GM18907 (cell line): ENCODE measurements around the gene CENPX.

Experiments used
- ATAC-seq: cut with Tn5 transposase; IDR thresholded peaks from one replicate; pipeline ENCODE4 v1.9.1; 2021; ENCODE audit warnings: mild to moderate bottlenecking, moderate library complexity; ENCODE audit not compliant: unreplicated experiment

CENPX gene

GRCh38 chr17:82000803-82001570 is 21.7 kb downstream of the CENPX start:
- ATAC-seq: no peak

GRCh38 chr17:81999976-82000802 is 22.5 kb downstream of the CENPX start:
- ATAC-seq: no peak

DNA sequence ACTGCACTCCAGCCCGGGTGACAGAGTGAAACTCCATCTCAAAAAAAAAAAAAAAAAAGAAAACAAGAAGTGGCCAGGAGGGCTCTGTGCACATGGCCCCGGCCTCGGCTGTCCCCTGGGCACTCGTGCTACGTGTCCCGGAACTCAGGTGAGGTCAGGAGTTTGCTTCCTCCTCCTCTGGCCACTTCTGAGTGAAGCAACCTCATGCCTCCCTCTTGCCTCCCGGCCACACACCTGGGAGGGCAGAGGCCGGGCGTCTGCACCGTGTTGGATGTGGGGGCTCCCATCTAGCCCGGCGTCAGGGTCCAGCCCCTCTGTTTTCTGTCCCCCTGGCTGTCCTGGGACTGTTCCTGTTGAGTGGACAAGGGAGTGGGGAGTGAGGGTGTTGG is 23.1 kb downstream of the CENPX start:
- no peak for ATAC-seq

DNA sequence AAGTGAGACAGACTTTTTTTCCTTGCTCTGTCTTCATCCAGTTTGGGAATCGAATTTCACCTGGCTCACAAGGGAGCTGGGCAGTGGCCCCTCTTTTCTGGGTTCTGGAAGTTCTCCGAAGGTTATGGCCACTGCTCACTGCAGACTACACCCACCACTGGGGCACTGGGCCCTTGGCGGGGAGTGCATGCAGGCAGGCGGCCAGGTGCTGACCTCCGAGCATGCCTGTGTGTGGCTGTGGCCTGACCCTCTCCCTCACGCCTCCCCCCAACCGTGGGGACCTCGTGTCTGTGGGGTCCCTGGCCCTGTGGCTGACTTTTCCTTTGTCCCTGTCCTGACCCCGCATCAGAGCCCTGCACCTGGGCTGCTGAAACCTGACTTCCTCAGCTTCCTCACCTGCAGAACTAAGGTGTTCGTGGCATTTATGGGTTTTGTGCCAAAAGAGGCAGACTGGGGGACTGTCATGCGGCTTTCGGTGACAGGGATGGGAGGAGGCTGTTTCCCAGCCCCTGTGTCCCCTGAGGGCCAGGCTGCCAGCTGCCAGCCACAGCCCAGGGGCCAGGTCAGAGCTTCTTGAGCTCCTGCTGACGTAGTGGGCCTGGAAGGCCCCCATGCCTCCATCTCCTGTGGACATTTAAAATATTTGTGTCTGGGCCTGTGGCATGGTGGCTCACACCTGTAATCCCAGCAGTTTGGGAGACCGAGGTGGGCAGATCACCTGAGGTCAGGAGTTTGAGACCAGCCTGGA is 23.8 kb downstream of the CENPX start:
- no peak for ATAC-seq

- no peak for ATAC-seq
Observed at GRCh38 chr17:81998212-81998611, 24.5 kb downstream of the CENPX start.

DNA sequence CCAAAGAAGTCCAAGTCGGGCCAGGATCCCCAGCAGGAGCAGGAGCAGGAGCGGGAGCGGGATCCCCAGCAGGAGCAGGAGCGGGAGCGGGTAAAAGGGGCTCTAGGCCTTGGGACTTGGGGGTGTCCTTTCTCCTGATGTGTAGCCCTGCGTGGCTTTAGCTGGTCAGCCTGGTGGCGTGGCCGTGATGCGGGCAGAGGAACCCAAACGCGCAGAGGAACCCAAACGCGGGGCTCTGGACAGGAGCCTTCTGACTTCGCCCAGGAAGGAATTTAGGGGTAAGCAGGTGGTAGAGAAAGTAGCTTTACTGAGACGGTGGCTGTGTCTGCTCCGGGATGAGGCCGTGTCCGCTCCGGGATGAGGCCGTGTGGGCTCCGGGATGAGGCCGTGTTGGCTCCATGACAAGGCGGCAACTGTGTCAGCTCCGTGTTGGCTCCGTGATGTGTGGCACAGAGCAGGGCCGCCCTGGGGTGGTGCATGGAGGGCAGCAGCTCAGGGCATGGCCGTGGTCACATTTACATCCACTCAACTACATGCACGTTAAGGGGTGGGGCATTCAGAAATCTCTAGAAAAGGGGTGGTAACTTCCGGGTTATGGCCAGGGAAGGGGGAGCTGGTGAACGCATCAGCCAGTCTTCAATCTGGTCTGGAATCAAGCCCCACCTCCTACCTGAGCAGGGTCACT is 25.8 kb downstream of the CENPX start:
- ATAC-seq: no peak

GRCh38 chr17:81996232-81996756 is 26.4 kb downstream of the CENPX start:
- ATAC-seq: no peak

DNA sequence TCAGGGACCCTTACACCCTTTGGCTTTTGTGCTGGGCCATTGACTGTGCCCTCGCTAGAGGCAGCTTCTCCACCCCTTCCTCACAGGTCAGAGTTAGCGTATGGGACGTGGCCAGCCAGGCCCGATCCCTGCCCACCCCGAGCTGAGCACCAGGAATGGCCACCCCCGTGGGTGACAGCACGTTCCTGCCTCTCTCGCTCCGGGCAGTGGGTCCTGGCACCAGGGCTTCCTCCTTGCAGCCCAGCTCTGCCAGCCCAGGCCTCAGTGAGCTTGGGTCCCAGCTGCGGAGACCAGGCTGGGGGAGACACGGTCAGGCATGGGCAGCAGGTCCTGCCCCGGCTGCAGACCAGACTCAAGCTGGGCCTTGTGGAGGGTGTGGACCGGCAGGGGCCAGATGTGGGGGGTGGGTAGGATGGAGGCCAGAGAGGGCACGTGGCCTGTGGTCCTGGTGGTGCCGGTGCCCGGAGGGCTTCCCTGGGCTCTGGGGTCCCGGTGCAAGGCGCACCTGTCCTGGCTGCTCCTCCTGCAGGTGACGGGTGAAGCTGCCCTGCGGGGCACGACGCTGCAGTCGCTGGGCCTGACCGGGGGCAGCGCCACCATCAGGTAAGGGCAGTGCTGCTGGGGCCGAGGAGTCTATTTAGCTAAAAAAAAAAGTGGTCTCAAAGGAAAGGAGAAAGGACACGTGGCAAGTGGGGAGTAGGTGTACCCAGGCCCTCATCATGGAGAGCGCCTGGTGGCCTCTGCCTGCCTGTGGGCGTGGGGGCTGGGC is 27.0 kb downstream of the CENPX start:
- no peak for ATAC-seq

DNA sequence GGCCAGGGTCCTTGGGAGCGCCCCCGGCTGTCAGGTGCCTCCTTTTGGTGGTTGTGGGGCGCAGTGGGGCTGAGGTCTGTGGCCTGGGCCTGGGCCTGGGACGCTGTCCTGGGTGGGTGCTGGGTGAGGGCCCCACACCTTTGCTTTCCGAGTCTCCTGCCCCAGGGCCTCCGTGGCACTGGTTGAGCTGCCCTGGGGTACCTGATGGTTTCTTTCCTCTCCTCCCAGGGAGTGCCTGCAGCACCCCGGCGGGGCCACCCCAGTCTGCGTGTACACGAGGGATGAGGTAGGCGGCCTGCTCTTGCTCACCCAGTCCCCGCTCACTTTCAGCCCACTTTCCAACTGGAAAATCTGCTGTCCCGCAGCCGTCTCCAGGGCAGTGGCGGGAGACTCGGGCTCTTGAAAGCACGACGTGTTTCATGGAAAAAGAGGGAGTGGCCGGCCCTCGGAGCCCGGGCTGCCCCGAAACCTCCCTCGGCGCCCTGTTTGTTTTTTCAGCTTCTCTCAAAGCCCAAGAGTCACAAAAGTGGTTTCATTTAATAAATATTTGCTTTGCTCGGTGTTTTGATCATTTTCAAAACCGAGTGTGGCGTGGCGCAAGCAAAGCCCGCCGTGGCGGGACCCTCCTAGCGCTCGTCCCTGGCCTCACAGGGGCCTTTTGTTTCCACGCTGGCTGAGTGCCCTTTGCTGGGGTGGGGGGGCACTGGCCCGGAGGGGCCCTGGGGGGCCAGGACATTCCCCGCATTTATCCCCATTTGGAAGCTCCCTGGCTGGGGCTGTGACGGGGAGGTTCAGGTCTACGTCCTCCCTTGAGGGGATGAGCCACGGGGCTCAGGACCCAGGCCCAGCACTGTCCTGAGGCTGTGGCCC is 27.9 kb downstream of the CENPX start:
- no peak for ATAC-seq

DNA sequence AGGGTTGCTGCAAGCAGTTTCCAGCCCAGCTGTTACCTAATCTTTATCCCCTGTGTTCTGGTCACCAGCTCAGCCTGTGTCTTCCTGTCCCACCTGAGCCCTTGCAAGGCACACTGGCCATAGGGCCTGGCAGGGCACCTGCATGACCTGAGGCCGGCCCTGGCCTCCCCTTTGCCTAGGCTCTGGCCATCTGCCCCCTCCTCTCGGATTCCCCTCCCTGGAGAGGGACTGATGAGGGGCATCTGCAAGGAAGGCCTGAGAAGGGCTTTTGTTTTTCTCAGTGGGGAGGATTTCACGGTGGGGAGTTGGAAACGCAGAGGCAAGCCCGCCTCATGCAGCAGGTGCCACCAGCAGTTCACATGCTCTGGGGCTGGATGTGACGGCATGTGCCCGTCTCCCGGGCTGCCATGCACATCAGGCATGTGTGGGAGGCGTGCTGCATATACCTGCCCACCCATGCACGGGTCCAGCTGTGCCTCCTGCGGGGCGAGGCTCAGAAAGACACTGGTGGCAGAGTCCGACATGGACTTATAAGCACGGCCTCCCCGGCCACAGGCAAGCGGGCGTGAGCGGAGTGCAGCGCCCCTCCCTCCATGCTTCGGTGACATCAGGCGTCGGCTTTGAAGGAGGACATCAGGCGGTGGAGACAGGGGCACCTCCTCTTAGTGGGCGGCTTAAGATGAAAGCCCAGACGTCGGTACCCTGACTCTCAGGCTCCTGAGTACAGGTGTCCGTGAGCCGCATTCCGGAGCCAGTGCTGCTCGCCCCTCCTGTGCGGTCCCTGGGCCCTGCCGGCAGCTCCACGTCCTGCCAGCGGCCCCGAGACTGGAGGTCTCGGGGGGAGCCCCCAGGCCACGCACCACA is 28.7 kb downstream of the CENPX start:
- no peak for ATAC-seq

DNA sequence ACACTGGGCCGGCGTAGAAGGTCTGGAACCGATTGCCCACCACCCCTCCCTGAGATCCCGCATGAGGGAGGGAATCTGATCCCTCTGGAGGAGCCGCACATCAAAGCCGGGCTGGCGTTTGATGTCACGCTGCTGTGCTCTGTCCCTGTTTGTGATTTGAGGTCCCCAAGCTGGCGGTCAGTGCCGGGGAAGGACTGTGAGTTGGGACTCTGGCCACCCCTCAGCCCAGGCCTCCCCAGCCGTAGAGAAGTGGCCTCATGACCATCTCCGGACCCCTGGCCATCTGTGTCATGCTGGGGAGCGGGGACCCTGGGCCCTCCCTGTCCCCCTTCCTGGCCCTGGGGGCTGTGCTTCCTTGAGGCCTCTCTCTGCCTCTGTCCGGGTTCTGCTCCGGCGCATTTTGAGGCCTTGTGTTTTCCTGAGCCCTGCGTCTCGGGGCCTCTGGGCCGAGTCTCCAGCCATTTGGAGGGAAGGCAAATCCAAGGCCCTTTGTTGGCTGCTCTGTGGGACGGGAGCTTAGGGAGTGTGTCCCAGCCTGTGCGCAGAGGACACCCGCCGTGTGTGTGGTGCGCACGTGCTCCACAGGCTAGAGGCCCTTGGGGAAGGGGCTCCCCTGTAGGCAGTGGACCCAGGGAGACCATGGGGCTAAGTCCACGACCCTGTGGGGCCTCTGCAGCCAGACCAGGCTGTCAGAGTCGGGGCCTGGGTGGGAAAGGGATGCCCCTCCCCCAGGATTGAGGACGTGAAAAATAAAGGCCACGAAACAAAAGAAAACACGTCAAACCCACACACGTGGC is 30.2 kb downstream of the CENPX start:
- no peak for ATAC-seq

GRCh38 chr17:81991684-81992305 is 30.9 kb downstream of the CENPX start:
- no peak for ATAC-seq

DNA sequence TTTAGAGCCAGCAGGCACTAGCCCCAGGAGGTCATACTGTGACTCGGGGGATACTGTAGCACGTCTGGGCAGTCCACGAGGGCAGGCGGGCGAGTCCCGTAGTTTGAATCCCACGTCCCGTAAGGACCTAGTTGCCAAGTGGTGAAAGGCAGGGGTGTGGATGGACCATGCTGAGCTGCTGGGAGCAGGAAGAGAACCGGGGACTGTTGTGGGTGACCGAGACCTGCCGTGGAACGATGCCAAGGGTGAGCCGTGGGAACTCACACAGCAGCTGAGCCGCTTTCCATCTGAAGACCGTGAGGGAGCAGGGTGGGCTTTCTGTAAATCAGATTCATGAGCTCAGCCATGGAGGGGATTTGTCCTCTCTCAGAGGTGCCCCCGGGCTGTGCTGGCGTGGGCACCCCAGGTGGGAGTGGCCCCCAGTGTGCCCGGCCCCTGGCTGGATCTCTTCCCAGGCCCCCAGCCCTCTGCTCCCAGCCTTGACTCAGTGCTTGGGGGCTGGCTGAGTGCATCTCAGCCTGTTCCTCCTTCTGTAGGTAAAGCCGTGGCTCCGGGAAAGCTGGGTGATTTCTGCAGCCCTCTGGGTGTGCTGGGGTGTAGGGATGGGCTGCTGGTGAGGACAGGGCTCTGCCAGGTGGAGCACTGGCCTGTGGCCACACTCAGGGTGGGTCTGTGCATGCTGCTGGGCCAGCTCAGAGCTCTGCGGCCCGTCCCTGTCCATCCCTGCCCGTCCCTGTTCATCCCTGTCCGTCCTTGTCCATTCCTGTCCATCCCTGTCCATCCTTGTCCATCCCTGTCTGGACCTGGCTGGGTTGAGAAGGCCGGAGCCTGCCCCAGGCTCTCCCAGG is 31.6 kb downstream of the CENPX start:
- no peak for ATAC-seq

DNA sequence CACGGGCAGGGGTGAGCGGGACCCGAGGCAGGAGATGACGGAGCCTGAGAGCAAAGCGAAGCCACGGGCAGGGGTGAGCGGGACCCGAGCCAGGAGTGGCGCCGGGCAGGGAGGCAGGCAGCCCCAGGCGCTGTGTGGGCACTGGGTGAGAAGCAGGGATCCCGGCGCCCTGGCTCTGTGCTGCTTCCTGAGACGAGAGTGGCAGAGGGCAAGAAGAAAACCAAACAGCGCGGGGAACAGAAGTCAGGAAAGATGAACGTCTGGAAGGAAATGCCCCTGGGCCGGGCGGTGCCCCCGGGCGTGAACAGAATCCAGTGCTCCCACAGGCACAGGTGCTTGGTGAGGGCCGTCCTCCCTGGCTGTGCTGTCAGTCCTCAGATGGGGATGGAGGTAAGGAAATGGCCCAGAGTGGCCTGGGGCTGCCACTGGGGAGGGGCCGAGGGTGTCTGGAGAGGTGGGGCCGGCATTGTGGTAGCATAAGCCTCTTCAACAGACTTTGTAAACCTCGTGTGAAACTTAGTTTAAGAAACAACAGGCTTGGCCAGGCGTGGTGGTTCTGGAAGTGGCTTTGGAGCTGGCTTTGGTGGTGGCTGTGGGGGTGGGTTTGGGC is 35.4 kb downstream of the CENPX start:
- no peak for ATAC-seq

DNA sequence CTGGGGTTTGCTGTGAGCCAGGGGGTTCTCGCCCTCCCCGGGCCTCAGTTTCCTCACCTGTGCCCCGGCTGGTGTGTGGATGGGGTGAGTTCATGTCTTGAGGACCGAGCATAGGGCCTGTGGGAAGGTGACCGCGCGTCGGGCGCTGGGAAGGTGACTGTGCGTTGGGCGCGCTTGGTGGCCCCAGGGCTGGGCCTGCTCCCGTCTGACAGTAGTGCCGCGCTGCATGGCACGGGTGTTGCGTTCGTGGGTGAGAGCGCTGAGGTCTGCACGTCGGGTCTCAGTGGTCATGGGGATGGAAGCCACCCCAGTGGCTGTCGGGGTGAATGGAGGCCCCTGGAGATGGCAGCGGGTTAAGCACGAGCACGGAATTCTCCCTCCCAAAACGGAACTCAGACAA is 36.1 kb downstream of the CENPX start:
- ATAC-seq: no peak
